OCI-LY7 (cell line): ENCODE measurements around the gene KIAA1755.

ENCODE experiments used
- EZH2phosphoT487 ChIP-seq: fragments of 200-600 bp; sonication (generic); IDR thresholded peaks from 2 replicates; pipeline ENCODE4 v1.6.1; 2018; ENCODE audit warnings: low read depth, borderline replicate concordance, mild to moderate bottlenecking, mixed run types, antibody characterized with exemption, low read length, moderate library complexity, mixed read lengths
- TF ChIP-seq, protein P1 (sequence below): fragments of 200-600 bp; sonication (generic); conservative IDR thresholded peaks from 2 replicates; pipeline ENCODE4 v1.5.1; 2014; ENCODE audit warnings: mild to moderate bottlenecking, antibody characterized with exemption, low read length, moderate library complexity, mixed read lengths

DNA sequence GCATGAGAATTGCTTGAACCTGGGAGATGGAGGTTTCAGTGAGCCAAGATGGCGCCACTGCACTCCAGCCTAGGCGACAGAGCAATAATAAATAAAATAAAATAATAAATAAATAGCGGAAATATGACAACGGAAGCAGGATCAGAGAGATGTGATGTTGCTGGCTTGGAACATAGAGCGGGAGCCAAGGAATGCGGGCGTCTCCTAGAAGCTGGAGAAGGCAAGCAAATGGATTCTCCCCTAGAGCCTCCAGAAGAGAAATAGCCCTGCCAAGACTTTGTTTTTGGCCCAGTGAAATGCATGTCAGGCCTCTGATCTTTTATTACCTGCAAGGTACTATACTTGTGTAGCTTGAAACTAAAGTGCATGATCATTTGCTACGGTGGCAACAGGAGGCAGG lies 12.4 kb downstream of the KIAA1755 start:
- TF ChIP-seq, protein P1, sequence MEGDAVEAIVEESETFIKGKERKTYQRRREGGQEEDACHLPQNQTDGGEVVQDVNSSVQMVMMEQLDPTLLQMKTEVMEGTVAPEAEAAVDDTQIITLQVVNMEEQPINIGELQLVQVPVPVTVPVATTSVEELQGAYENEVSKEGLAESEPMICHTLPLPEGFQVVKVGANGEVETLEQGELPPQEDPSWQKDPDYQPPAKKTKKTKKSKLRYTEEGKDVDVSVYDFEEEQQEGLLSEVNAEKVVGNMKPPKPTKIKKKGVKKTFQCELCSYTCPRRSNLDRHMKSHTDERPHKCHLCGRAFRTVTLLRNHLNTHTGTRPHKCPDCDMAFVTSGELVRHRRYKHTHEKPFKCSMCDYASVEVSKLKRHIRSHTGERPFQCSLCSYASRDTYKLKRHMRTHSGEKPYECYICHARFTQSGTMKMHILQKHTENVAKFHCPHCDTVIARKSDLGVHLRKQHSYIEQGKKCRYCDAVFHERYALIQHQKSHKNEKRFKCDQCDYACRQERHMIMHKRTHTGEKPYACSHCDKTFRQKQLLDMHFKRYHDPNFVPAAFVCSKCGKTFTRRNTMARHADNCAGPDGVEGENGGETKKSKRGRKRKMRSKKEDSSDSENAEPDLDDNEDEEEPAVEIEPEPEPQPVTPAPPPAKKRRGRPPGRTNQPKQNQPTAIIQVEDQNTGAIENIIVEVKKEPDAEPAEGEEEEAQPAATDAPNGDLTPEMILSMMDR: no peak
- no peak for TF ChIP-seq EZH2phosphoT487
